ENCODE results near the gene CNN3.

DNA sequence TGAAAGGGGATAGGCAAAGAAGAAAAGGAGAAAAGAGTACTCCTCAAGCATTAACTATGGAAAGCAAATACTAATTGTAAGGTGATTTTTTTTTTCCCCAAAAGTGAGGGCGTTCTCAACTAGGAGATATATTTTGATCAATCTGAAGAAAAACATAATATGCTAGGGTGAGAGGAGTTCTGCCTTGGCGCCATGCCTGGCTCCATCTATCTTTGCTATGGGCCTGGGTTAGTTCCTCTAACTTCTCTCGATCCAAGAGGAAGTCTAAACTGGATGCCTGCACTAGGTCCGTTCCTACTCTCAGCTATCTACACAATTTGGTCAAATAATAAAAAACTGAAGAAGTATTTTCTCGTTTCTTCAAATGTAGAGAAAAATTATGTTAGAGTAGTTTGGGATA is 20.5 kb downstream of the CNN3 start:
- TF ChIP-seq CTCF (conservative IDR thresholded peaks at IDR 0.05; ENCODE audit: low read depth, low read length) (no peak), EZH2 (IDR thresholded peaks at IDR 0.05; ENCODE audit: borderline replicate concordance, low read depth, low read length, poor library complexity, severe bottlenecking) (no peak)
